Hematopoietic multipotent progenitor cell (in vitro differentiated cells): Measurements from ENCODE around the gene CPEB4. TPM values are rescaled to one million over a fixed set of nuclear protein-coding genes. Genes with fewer than 3 reads are reported as not detected.

Experiments used
- DNase-seq, 3 donors: peaks; one replicate each; pipeline ENCODE4 v3.0.0-alpha.2; 2011 to 2015; ENCODE audit warnings: low read depth in 2 of 3, low spot score in 2 of 3
- total RNA-seq: library from RNA; depleted of rRNA; stranded (reverse); fragments of >200 nt; gene quantifications from one replicate; pipeline ENCODE4 v1.2.3, GENCODE V29; 2012

The CPEB4 gene
- total RNA-seq, 1 donor = 10.5 TPM

GRCh38 chr5:173971681-173972345 lies 83.7 kb downstream of the CPEB4 start:
- DNase-seq = no peak

- no peak for DNase-seq
Measured at GRCh38 chr5:173972607-173972924, 84.4 kb downstream of the CPEB4 start.

- peak; percentile 62 to 86 (median 76) for DNase-seq
Measured at GRCh38 chr5:173972925-173973615, 84.9 kb downstream of the CPEB4 start.

GRCh38 chr5:173973616-173973969 lies 85.4 kb downstream of the CPEB4 start:
- DNase-seq = no peak

- no peak for DNase-seq
Measured at GRCh38 chr5:173974688-173975239, 86.6 kb downstream of the CPEB4 start.

GRCh38 chr5:173981185-173981761 lies 93.1 kb downstream of the CPEB4 start:
- no peak for DNase-seq

GRCh38 chr5:173984218-173984617 lies 96.1 kb downstream of the CPEB4 start:
- no peak for DNase-seq

GRCh38 chr5:173988554-173989431 lies 100.6 kb downstream of the CPEB4 start, which contains the start of gene C5orf47:
Gene C5orf47, plus strand, starts transcription at chr5:173989170. Its CDS starts 94 bp downstream, at chr5:173989264.
- DNase-seq = no peak

- no peak for DNase-seq
Measured at GRCh38 chr5:173989432-173990082, 101.4 kb downstream of the CPEB4 start.

- DNase-seq = no peak
Measured at GRCh38 chr5:173997331-173997730, 109.2 kb downstream of the CPEB4 start.

- DNase-seq = no peak
Measured at GRCh38 chr5:173998531-173998930, 110.4 kb downstream of the CPEB4 start.

- no peak for DNase-seq
Measured at GRCh38 chr5:174000076-174000475, 111.9 kb downstream of the CPEB4 start.

GRCh38 chr5:174003795-174004194 lies 115.6 kb downstream of the CPEB4 start:
- no peak for DNase-seq

GRCh38 chr5:174008922-174009321 lies 120.8 kb downstream of the CPEB4 start:
- DNase-seq = no peak

GRCh38 chr5:174010365-174010764 lies 122.2 kb downstream of the CPEB4 start:
- DNase-seq = no peak

GRCh38 chr5:174011441-174011840 lies 123.3 kb downstream of the CPEB4 start:
- DNase-seq = no peak
